ENCODE data around the gene SNCG.

GRCh38 chr10:86992456-86992855, 34.1 kb downstream of the SNCG start:
- TF ChIP-seq CTCF (IDR thresholded peaks at IDR 0.05; ENCODE audit: poor library complexity, severe bottlenecking): no peak
- TF ChIP-seq EZH2 (IDR thresholded peaks at IDR 0.05; ENCODE audit: borderline replicate concordance, insufficient read depth, low read length, poor library complexity, severe bottlenecking): no peak
- TF ChIP-seq POLR2AphosphoS5 (IDR thresholded peaks at IDR 0.05): no peak
- no peak for TF ChIP-seq EP300 (conservative IDR thresholded peaks at IDR 0.05; ENCODE audit: poor library complexity, severe bottlenecking)
- TF ChIP-seq MXI1 (conservative IDR thresholded peaks at IDR 0.05; ENCODE audit: poor library complexity, severe bottlenecking): no peak
- TF ChIP-seq TAF1 (IDR thresholded peaks at IDR 0.05; ENCODE audit: low read depth): no peak
- TF ChIP-seq RAD21 (conservative IDR thresholded peaks at IDR 0.05): no peak
- TF ChIP-seq REST (IDR thresholded peaks at IDR 0.05; ENCODE audit: borderline replicate concordance): no peak
- TF ChIP-seq SMC3 (conservative IDR thresholded peaks at IDR 0.05; ENCODE audit: poor library complexity): no peak
